GM12801 (cell line): ENCODE measurements around the gene SH3RF3.

Source experiments
- CTCF ChIP-seq: IDR thresholded peaks from one replicate; pipeline ENCODE4 v1.5.1; 2011; ENCODE audit warnings: control low read depth; ENCODE audit not compliant: insufficient read length; ENCODE audit errors: extremely low read depth

SH3RF3 gene

GRCh38 chr2:109380502-109381326 is 251.7 kb downstream of the SH3RF3 start:
- no peak for TF ChIP-seq CTCF

GRCh38 chr2:109381327-109381820 is 252.4 kb downstream of the SH3RF3 start:
- TF ChIP-seq CTCF: no peak

- no peak for TF ChIP-seq CTCF
Measured at GRCh38 chr2:109382226-109382895, 253.4 kb downstream of the SH3RF3 start.

- no peak for TF ChIP-seq CTCF
Measured at GRCh38 chr2:109382951-109383350, 253.9 kb downstream of the SH3RF3 start.

- no peak for TF ChIP-seq CTCF
Measured at GRCh38 chr2:109383505-109384307, 254.7 kb downstream of the SH3RF3 start.

GRCh38 chr2:109384308-109385271 is 255.6 kb downstream of the SH3RF3 start:
- TF ChIP-seq CTCF: no peak
